Fibroblast of villous mesenchyme (primary cell): ENCODE measurements around the gene SLIT3. TPM values are rescaled to one million over a fixed set of nuclear protein-coding genes. Genes with fewer than 3 reads are reported as not detected.

Experiments used
- DNase-seq: peaks from one replicate; pipeline ENCODE4 v3.0.0-alpha.2; 2010; ENCODE audit warnings: low read depth
- H3K4me3 ChIP-seq: 2 replicates; pipeline ENCODE4 v1.5.1; 2011; ENCODE audit warnings: low read depth, mild to moderate bottlenecking, low read length
- total RNA-seq: library from RNA; depleted of rRNA; stranded (reverse); fragments of >200 nt; gene quantifications from 2 replicates; pipeline ENCODE4 v1.2.3, GENCODE V29; 2012
- TF ChIP-seq, protein P1 (sequence below): IDR thresholded peaks from 2 replicates; pipeline ENCODE4 v1.5.1; 2012; ENCODE audit warnings: low read depth, mild to moderate bottlenecking, low read length; ENCODE audit not compliant: insufficient read depth

The SLIT3 gene
- total RNA-seq, 1 donor, result under 0.01 TPM

DNA sequence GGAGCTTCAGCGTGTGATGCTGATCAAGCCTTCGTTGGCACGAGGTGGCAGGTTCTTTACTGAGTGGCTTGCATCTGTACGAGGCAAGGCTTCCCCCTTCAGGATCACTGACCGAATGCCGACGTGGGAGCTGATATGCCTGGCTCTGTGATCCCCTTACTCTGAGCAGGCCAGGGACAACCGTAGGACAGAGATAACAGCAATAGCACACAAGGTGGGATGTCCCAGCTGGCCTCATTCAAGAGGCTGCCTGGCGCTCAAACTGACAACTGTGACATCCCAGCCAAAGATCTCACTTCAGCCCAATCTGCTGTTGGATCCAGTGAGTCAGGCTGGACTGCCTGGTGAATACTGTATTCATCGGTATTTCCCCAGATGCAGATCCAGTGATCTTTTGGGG lies 522.4 kb downstream of the SLIT3 start:
- DNase-seq, result no peak
- H3K4me3 ChIP-seq, result no peak overlapping the region

DNA sequence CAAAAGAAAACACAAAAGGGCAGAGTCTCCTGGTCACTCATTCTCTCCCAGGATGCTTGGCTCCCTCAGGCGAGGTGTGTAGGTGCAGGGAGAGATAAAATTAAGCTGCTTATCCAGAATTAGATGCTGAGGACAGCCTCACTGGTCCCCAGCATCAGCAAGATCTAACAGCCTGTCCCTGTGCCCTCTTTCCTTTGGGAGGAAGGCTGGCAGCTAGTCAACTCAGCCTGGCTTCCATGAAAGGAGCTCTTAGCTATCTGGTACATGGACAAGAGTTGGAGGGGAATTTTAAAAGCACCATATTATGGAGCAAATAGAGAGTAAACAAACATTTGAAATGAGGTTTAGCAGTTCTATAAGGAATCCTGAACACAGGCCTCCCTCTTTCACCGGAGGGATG lies 523.3 kb downstream of the SLIT3 start:
- TF ChIP-seq, protein P1, sequence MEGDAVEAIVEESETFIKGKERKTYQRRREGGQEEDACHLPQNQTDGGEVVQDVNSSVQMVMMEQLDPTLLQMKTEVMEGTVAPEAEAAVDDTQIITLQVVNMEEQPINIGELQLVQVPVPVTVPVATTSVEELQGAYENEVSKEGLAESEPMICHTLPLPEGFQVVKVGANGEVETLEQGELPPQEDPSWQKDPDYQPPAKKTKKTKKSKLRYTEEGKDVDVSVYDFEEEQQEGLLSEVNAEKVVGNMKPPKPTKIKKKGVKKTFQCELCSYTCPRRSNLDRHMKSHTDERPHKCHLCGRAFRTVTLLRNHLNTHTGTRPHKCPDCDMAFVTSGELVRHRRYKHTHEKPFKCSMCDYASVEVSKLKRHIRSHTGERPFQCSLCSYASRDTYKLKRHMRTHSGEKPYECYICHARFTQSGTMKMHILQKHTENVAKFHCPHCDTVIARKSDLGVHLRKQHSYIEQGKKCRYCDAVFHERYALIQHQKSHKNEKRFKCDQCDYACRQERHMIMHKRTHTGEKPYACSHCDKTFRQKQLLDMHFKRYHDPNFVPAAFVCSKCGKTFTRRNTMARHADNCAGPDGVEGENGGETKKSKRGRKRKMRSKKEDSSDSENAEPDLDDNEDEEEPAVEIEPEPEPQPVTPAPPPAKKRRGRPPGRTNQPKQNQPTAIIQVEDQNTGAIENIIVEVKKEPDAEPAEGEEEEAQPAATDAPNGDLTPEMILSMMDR, result no peak
- no peak overlapping the region for H3K4me3 ChIP-seq
- DNase-seq, result no peak

More for the DNA sequence above, 522.4 kb downstream of the SLIT3 start:
- TF ChIP-seq, protein P1, result no peak

DNA sequence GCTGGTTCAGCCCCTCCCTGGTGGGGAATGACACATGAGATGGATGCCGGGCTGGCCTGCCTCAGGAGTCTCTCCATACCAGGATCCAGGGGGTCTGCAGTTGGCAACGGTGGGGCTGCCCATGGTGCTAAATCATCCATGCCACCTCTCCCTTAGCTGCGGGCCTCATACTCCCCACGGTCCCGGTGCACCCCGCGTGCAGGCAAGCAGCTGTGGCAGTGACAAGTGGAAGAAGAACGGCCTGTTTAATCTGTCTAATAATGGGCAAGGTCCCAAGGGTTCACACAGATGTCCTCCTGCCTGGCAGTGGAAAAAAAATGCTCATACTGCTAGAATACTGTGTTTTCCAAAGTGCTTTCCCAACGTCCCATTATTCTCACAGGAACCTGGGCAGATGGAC lies 524.9 kb downstream of the SLIT3 start:
- no peak for DNase-seq
- TF ChIP-seq, protein P1, result no peak
- H3K4me3 ChIP-seq, result no peak overlapping the region

DNA sequence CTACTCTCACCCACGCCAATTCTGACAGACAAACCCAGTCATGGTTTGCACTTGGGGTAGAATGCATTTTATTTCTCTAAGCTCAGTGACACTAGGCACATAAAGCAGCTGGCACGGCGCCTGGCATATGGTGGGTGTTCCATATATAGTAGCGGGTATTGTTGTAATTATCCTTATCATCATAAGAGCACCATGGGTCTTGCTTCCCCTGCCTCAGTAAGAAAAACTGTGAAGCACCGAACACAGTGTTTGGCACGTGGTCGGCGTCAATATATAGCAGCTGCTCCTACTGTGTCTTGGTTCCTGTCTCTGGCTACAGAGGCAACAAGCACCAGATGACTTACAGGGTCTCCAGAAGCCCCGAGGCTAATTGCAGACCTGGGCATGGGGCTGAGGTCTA lies 527.7 kb downstream of the SLIT3 start:
- H3K4me3 ChIP-seq, result no peak overlapping the region
- DNase-seq, result no peak
- TF ChIP-seq, protein P1, result no peak

DNA sequence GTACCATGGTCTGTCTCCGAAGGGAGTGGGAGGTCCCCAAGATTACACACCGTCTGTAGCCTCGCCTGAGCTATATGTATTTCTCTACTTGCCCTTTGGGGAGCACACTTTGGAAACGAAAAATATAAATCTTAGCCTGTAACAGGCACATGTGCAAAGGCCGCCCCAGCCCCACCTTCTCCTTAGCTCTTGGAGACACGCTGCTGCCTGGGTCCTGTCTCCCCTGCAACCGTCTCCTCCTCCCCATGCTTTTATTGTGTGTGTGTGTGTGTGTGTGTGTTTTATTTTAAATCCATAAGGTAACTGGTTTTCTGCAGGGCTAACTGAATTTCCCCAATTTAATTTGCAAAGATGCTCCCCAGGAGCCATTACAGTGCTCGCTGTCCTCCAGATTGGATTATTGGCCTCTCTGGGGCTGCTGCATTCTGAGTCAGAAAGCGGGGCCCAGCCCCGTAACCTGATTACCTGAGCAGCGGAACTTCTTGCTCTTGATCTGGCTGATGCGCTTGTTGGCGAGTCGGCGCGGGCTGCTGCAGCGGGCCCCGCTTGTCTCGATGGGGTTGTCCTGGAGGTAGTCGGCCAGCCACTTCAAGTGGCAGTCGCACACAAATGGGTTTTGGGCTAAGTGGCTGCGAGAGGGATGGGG lies 528.5 kb downstream of the SLIT3 start:
- DNase-seq, result no peak
- TF ChIP-seq, protein P1, result no peak
- H3K4me3 ChIP-seq, result no peak overlapping the region

DNA sequence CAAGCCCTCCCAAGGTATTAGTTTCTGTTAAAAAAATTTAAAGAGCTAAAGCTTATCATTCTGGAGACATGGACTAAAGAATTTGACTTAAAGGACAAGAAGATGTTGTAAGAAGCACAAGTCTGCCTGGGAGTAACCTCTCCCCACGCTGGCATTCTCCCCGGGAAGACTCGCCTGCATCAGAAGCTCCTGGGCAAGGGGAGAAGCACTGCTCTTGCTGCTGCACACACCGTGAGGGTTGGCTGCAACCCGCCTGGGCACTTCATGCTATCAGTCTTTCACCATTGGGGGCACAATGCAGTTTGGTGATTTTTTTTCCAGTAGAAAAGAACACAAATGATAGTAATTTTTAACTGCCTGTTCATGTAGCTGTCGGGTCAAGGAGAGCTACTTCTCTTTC lies 529.3 kb downstream of the SLIT3 start:
- TF ChIP-seq, protein P1, result peak; percentile 3
- no peak overlapping the region for H3K4me3 ChIP-seq
- DNase-seq, result no peak

DNA sequence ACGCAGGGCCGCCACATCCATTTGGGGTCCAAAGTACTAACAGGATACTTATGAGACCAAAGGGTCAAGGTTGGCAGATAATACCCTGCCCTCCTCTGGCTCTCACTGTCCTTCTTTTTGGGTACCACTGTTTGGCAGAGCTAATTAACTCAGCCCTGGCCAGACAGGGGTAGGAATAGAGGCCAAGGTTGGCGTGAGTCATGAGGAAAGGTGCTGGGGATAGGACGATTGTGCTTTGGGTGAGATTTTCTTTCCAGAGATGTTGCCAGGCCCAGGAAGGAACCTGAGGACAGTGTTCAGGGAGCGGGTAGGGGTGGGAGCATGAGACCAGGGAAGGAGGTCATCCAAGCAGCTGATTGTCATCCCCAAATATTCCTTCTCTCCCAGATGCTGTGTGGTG lies 529.9 kb downstream of the SLIT3 start:
- TF ChIP-seq, protein P1, result no peak
- no peak overlapping the region for H3K4me3 ChIP-seq
- no peak for DNase-seq
